Measurements from ENCODE around the gene HSPA4. TPM values are rescaled to one million over a fixed set of nuclear protein-coding genes. Genes with fewer than 3 reads are reported as not detected.
"Not testable (repeated sequence)": the region's sequence is repeated elsewhere in the genome, so short reads cannot be mapped to it uniquely, and the experiment has no call there.

HSPA4 gene
- total and polyA plus RNA-seq, 4 donors: 51.3 to 135 (median 55.0) TPM

- 45 to 49% methylated on average over 8 of the region's 8 CpGs for WGBS, 2 donors
- intact Hi-C loops (cut with DNase I): loop anchor here in 1 of 2 donors (1.0 kb wide), 1 partner anchor 20 kb away; the partner anchor contains the start of gene ZCCHC10
Observed at GRCh38 chr5:133046560-133046959, 5.3 kb upstream of the HSPA4 start.

GRCh38 chr5:133047404-133047803 is 4.4 kb upstream of the HSPA4 start:
- ATAC-seq (ENCODE audit: low FRiP score) (no peak), DNase-seq (no peak)
- Histone ChIP-seq H3K9me3 (ENCODE audit: control insufficient read depth, low read length) (no peaks in the 10 kb centered on the region), H3K4me3 (ENCODE audit: low read length in 2 of 2) (no peak overlapping the region), H3K36me3 (ENCODE audit: control insufficient read depth in 1 of 2, insufficient read depth in 2 of 2, low read length in 1 of 2) (no peaks in the 10 kb centered on the region), H3K27ac (ENCODE audit: low read depth in 1 of 2, low read length in 2 of 2) (peak overlapping the region; percentile 19 to 49), H3K27me3 (ENCODE audit: control insufficient read depth in 1 of 2, insufficient read depth in 2 of 2, low read length in 1 of 2) (no peaks in the 10 kb centered on the region), H3K4me1 (ENCODE audit: control insufficient read depth in 1 of 2, insufficient read depth in 2 of 2, low read length in 2 of 2) (no peaks in the 10 kb centered on the region)
- intact Hi-C loops (cut with DNase I): no loop called here
- WGBS, 2 donors: 92 to 95% methylated on average over 19 of the region's 19 CpGs

More at GRCh38 chr5:133046560-133046959, 5.3 kb upstream of the HSPA4 start:
- not testable (repeated sequence) for H3K36me3 ChIP-seq (ENCODE audit: control insufficient read depth in 1 of 2, insufficient read depth in 2 of 2, low read length in 1 of 2); H3K9me3 ChIP-seq (ENCODE audit: control insufficient read depth, low read length); H3K27me3 ChIP-seq (ENCODE audit: control insufficient read depth in 1 of 2, insufficient read depth in 2 of 2, low read length in 1 of 2); ATAC-seq (ENCODE audit: low FRiP score); H3K4me3 ChIP-seq (ENCODE audit: low read length in 2 of 2); H3K4me1 ChIP-seq (ENCODE audit: control insufficient read depth in 1 of 2, insufficient read depth in 2 of 2, low read length in 2 of 2)
- peak; percentile 66 to 82 for DNase-seq
- peak overlapping the region; percentile 32 to 90 for H3K27ac ChIP-seq (ENCODE audit: low read depth in 1 of 2, low read length in 2 of 2)

GRCh38 chr5:133048993-133049725 is 2.7 kb upstream of the HSPA4 start:
- no peak for DNase-seq
- intact Hi-C loops (cut with DNase I): no loop called here
- no peak for ATAC-seq (ENCODE audit: low FRiP score)
- Histone ChIP-seq H3K4me3 (ENCODE audit: low read length in 2 of 2) (no peak overlapping the region), H3K36me3 (ENCODE audit: control insufficient read depth in 1 of 2, insufficient read depth in 2 of 2, low read length in 1 of 2) (no peaks in the 10 kb centered on the region), H3K27ac (ENCODE audit: low read depth in 1 of 2, low read length in 2 of 2) (peak overlapping the region; percentile 51 to 94), H3K9me3 (ENCODE audit: control insufficient read depth, low read length) (no peaks in the 10 kb centered on the region), H3K27me3 (ENCODE audit: control insufficient read depth in 1 of 2, insufficient read depth in 2 of 2, low read length in 1 of 2) (no peaks in the 10 kb centered on the region), H3K4me1 (ENCODE audit: control insufficient read depth in 1 of 2, insufficient read depth in 2 of 2, low read length in 2 of 2) (no peaks in the 10 kb centered on the region)
- 2 to 5% methylated on average over 6 of the region's 6 CpGs for WGBS, 2 donors

- ATAC-seq (ENCODE audit: low FRiP score) (no peak), DNase-seq (no peak)
- no peak overlapping the region for H3K4me3 ChIP-seq (ENCODE audit: low read length in 2 of 2)
- intact Hi-C loops (cut with DNase I): loop anchor here in 1 of 2 donors (2.0 kb wide), 2 partner anchors 23 to 87 kb away; partner anchors contain the start of genes AFF4 and ZCCHC10
- H3K36me3 ChIP-seq (ENCODE audit: control insufficient read depth in 1 of 2, insufficient read depth in 2 of 2, low read length in 1 of 2): no peaks in the 10 kb centered on the region
- no peaks in the 10 kb centered on the region for H3K4me1 ChIP-seq (ENCODE audit: control insufficient read depth in 1 of 2, insufficient read depth in 2 of 2, low read length in 2 of 2)
- no peaks in the 10 kb centered on the region for H3K9me3 ChIP-seq (ENCODE audit: control insufficient read depth, low read length)
- no peaks in the 10 kb centered on the region for H3K27me3 ChIP-seq (ENCODE audit: control insufficient read depth in 1 of 2, insufficient read depth in 2 of 2, low read length in 1 of 2)
- WGBS, 2 donors: 0 to 2% methylated on average over 1 of the region's 1 CpG
- H3K27ac ChIP-seq (ENCODE audit: low read depth in 1 of 2, low read length in 2 of 2): peak overlapping the region; percentile 51 to 94
Observed at GRCh38 chr5:133049726-133050048, 2.1 kb upstream of the HSPA4 start.

- WGBS, 2 donors: 37 to 45% methylated on average over 4 of the region's 4 CpGs
- H3K27me3 ChIP-seq (ENCODE audit: control insufficient read depth in 1 of 2, insufficient read depth in 2 of 2, low read length in 1 of 2): no peaks in the 10 kb centered on the region
- DNase-seq (no peak), ATAC-seq (ENCODE audit: low FRiP score) (no peak)
- H3K4me1 ChIP-seq (ENCODE audit: control insufficient read depth in 1 of 2, insufficient read depth in 2 of 2, low read length in 2 of 2): no peaks in the 10 kb centered on the region
- H3K9me3 ChIP-seq (ENCODE audit: control insufficient read depth, low read length): no peaks in the 10 kb centered on the region
- H3K27ac ChIP-seq (ENCODE audit: low read depth in 1 of 2, low read length in 2 of 2): peak overlapping the region; percentile 81 to 91
- H3K36me3 ChIP-seq (ENCODE audit: control insufficient read depth in 1 of 2, insufficient read depth in 2 of 2, low read length in 1 of 2): no peaks in the 10 kb centered on the region
- H3K4me3 ChIP-seq (ENCODE audit: low read length in 2 of 2): no peak overlapping the region
- intact Hi-C loops (cut with DNase I): loop anchor here in 1 of 2 donors (2.0 kb wide), 2 partner anchors 24 to 88 kb away; partner anchors contain the start of genes AFF4 and ZCCHC10
Observed at GRCh38 chr5:133050521-133050920, 1.3 kb upstream of the HSPA4 start.

DNA sequence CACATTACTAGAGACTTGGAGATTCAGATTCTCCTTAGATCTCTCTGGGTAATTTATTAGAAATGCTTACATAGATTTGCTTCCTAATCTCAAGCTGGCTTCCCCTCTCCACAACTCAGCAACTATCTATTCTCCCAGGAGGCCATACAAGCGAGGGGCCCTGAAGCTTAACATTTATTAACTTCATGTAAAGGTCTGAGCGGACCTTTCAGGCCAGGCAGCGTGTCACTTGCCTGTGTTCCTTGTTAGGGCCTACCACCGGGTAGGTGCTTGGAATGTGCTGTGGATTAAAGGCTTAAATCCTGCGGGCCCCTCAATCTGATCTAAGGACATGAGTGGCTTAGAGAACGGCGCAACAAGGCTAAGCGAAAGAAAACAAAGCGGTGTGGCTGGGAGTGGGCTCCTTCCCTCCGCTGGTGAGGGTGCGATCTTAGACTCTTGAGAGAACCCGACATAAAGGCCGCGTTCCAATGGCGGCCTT is 712 bp upstream of the HSPA4 start:
- intact Hi-C loops (cut with DNase I): loop anchor here in 1 of 2 donors (2.0 kb wide), 2 partner anchors 24 to 88 kb away; partner anchors contain the start of genes AFF4 and ZCCHC10
- Histone ChIP-seq H3K36me3 (ENCODE audit: control insufficient read depth in 1 of 2, insufficient read depth in 2 of 2, low read length in 1 of 2) (no peaks in the 10 kb centered on the region), H3K27ac (ENCODE audit: low read depth in 1 of 2, low read length in 2 of 2) (peak overlapping the region; percentile 91 to 98), H3K27me3 (ENCODE audit: control insufficient read depth in 1 of 2, insufficient read depth in 2 of 2, low read length in 1 of 2) (no peaks in the 10 kb centered on the region), H3K4me1 (ENCODE audit: control insufficient read depth in 1 of 2, insufficient read depth in 2 of 2, low read length in 2 of 2) (peaks cover 0 to 4% of the 10 kb centered on the region in 2 donors), H3K9me3 (ENCODE audit: control insufficient read depth, low read length) (no peaks in the 10 kb centered on the region), H3K4me3 (ENCODE audit: low read length in 2 of 2) (peak overlapping the region; percentile 3 to 62)
- ATAC-seq (ENCODE audit: low FRiP score): peak; percentile 27
- WGBS, 2 donors: 6 to 7% methylated on average over 15 of the region's 15 CpGs
- DNase-seq: no peak

DNA sequence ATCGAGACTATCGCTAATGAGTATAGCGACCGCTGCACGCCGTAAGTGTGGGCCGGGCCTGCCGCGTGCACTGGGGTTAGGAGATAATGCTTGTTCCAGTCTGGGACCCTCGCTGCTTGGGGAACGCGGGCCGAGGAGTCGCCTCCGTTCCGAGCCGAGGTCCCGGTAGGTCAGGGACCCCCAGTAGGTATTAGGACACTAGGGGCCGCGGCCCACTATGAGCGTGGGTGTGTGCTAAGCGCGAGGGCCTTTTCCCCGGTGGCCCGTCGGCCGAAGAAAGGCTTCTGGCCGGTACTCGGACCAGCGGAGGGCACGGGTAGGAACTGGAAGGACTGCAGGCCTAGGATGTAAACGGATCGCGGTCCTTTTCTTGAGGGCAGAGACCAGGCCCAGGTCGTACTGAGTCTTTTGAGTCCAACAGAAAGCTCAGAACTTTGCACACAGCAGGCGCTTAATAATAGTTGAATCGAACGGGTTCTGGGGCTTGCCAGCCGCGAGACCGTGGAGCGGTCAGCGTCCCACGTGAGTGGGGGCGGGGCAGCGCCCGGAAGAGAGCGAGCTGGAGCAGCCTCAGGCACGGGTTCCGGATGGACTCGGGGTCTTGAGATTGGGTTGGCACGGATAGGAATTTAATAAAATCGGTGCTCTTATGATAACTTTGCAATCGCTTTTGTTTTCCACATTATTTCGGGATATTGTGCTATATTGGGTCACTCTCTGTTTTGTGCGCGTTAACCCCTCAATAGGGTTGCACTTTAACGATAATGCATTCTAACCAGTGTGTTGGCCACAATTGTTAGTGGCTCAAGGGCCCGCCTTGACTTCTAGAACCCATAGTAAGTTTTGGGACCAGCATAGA is 733 bp downstream of the HSPA4 start:
- Histone ChIP-seq H3K27me3 (ENCODE audit: control insufficient read depth in 1 of 2, insufficient read depth in 2 of 2, low read length in 1 of 2) (no peaks in the 10 kb centered on the region), H3K27ac (ENCODE audit: low read depth in 1 of 2, low read length in 2 of 2) (peak overlapping the region; percentile 68 to 82), H3K4me3 (ENCODE audit: low read length in 2 of 2) (peak overlapping the region; percentile 20 to 95), H3K4me1 (ENCODE audit: control insufficient read depth in 1 of 2, insufficient read depth in 2 of 2, low read length in 2 of 2) (peaks cover 0 to 5% of the 10 kb centered on the region in 2 donors), H3K9me3 (ENCODE audit: control insufficient read depth, low read length) (no peaks in the 10 kb centered on the region), H3K36me3 (ENCODE audit: control insufficient read depth in 1 of 2, insufficient read depth in 2 of 2, low read length in 1 of 2) (no peaks in the 10 kb centered on the region)
- intact Hi-C loops (cut with DNase I): no loop called here
- DNase-seq (peak; percentile 85 to 90), ATAC-seq (ENCODE audit: low FRiP score) (peak; percentile 73)
- 1% methylated on average over 59 of the region's 59 CpGs for WGBS, 2 donors

GRCh38 chr5:133053448-133053847 is 1.6 kb downstream of the HSPA4 start:
- no peak for DNase-seq
- intact Hi-C loops (cut with DNase I): no loop called here
- Histone ChIP-seq H3K36me3 (ENCODE audit: control insufficient read depth in 1 of 2, insufficient read depth in 2 of 2, low read length in 1 of 2) (no peaks in the 10 kb centered on the region), H3K9me3 (ENCODE audit: control insufficient read depth, low read length) (no peaks in the 10 kb centered on the region), H3K27ac (ENCODE audit: low read depth in 1 of 2, low read length in 2 of 2) (no peak overlapping the region), H3K4me1 (ENCODE audit: control insufficient read depth in 1 of 2, insufficient read depth in 2 of 2, low read length in 2 of 2) (peaks cover 0 to 5% of the 10 kb centered on the region in 2 donors), H3K27me3 (ENCODE audit: control insufficient read depth in 1 of 2, insufficient read depth in 2 of 2, low read length in 1 of 2) (no peaks in the 10 kb centered on the region), H3K4me3 (ENCODE audit: low read length in 2 of 2) (no peak overlapping the region)
- no peak for ATAC-seq (ENCODE audit: low FRiP score)
- 93 to 94% methylated on average over 15 of the region's 15 CpGs for WGBS, 2 donors
